Hypothalamus (tissue), 51 donors: ENCODE data around the gene MAP3K10.
"Not testable (repeated sequence)": the region's sequence is repeated elsewhere in the genome, so short reads cannot be mapped to it uniquely, and the experiment has no call there.

Source experiments
- DNase-seq, 51 donors: peaks; one replicate each; lab custom pipeline; 2025; lab: John Stamatoyannopoulos, UW

The MAP3K10 gene

GRCh38 chr19:40214936-40215335 is 23.7 kb downstream of the MAP3K10 start:
- no peak for DNase-seq

- DNase-seq = peak in 2 of 51 donors; percentile 25 to 50
Measured at GRCh38 chr19:40216013-40216776, 25.0 kb downstream of the MAP3K10 start.

- DNase-seq = no peak
Measured at GRCh38 chr19:40216777-40217026, 25.5 kb downstream of the MAP3K10 start.

GRCh38 chr19:40217027-40217810 is 26.0 kb downstream of the MAP3K10 start:
- peak in 6 of 51 donors; percentile 17 to 46 (median 26) for DNase-seq

GRCh38 chr19:40217934-40218890 is 27.0 kb downstream of the MAP3K10 start, which contains the start of gene TTC9B:
TSS of gene TTC9B (minus strand) at chr19:40218384. CDS start at chr19:40218381, 3 bp downstream.
- peak in 31 of 51 donors; percentile 10 to 72 (median 29) for DNase-seq

- DNase-seq = not testable (repeated sequence)
Measured at GRCh38 chr19:40219029-40219428, 27.8 kb downstream of the MAP3K10 start.

- DNase-seq = peak in 1 of 51 donors; percentile 22
Measured at GRCh38 chr19:40219721-40220276, 28.6 kb downstream of the MAP3K10 start.

- DNase-seq = no peak
Measured at GRCh38 chr19:40220674-40221073, 29.4 kb downstream of the MAP3K10 start.

GRCh38 chr19:40221858-40222619 is 30.8 kb downstream of the MAP3K10 start:
- DNase-seq = peak in 50 of 51 donors; percentile 9 to 91 (median 64)

GRCh38 chr19:40223135-40223822 is 32.1 kb downstream of the MAP3K10 start:
- no peak for DNase-seq

- no peak for DNase-seq
Measured at GRCh38 chr19:40224342-40225150, 33.3 kb downstream of the MAP3K10 start.

GRCh38 chr19:40225440-40226305 is 34.4 kb downstream of the MAP3K10 start:
- DNase-seq = no peak

- DNase-seq = no peak
Measured at GRCh38 chr19:40228346-40228745, 37.1 kb downstream of the MAP3K10 start.

GRCh38 chr19:40228863-40229262 is 37.6 kb downstream of the MAP3K10 start:
- no peak for DNase-seq

- DNase-seq = no peak
Measured at GRCh38 chr19:40229484-40229883, 38.3 kb downstream of the MAP3K10 start.

- DNase-seq = no peak
Measured at GRCh38 chr19:40229926-40230417, 38.7 kb downstream of the MAP3K10 start.

GRCh38 chr19:40231057-40231456 is 39.8 kb downstream of the MAP3K10 start:
- DNase-seq = no peak
